ENCODE measurements around the gene PDE4C.

GRCh38 chr19:18265582-18265981 lies 39.3 kb upstream of the PDE4C start:
- no peak for TF ChIP-seq CTCF (IDR thresholded peaks at IDR 0.05)
- no peak for TF ChIP-seq POLR2A (IDR thresholded peaks at IDR 0.05)

Data from tibial nerve (tissue), 3 donors.